Nephron progenitor cell (in vitro differentiated cells): ENCODE data around the gene AHCY.
"Not testable (repeated sequence)": the region's sequence is repeated elsewhere in the genome, so short reads cannot be mapped to it uniquely, and the experiment has no call there.

Source experiments
- DNase-seq: peaks from one replicate; pipeline ENCODE4 v3.0.0; 2021
- H3K27ac Mint-ChIP-seq: 2 replicates; pipeline ENCODE4 v1.8.0; 2021; ENCODE audit warnings: mild to moderate bottlenecking, moderate library complexity, mixed read lengths
- H3K27me3 Mint-ChIP-seq: 2 replicates; pipeline ENCODE4 v1.8.0; 2021; ENCODE audit warnings: mild to moderate bottlenecking, low read depth, mixed read lengths; ENCODE audit not compliant: poor library complexity
- H3K36me3 Mint-ChIP-seq: 2 replicates; pipeline ENCODE4 v1.8.0; 2021; ENCODE audit warnings: low read depth, mixed read lengths
- H3K4me1 Mint-ChIP-seq: 2 replicates; pipeline ENCODE4 v1.8.0; 2021; ENCODE audit warnings: mixed read lengths
- H3K4me3 Mint-ChIP-seq: 2 replicates; pipeline ENCODE4 v1.8.0; 2021; ENCODE audit warnings: mild to moderate bottlenecking, moderate library complexity, mixed read lengths
- H3K9me3 Mint-ChIP-seq: 2 replicates; pipeline ENCODE4 v1.8.0; 2021; ENCODE audit warnings: mild to moderate bottlenecking, moderate library complexity, mixed read lengths
- CTCF ChIP-seq: fragments of 200-600 bp; sonication (generic); IDR thresholded peaks from 2 replicates; pipeline ENCODE4 v1.5.0; 2021; ENCODE audit warnings: antibody characterized with exemption

The AHCY gene

DNA sequence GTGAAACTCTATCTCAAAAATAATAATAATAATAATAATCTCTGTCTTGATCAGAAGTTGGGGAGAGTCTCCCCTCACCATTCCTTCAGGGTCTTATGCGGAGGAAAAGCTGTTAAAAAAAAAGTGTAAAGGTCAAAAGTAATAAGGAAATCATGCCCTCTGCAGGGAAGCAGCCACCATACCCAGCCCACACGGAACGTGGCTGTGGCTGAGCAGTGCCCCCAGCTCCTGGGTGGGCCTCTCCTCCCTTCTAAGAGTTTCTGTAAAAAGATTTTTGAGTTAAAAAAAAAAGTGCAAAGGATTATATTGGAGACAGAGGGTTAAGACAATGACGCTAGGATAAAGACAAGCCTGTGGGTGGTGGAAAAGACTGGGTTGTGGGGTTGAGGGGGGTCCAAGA lies 30.6 kb upstream of the AHCY start:
- Mint-ChIP-seq H3K27ac (no peak overlapping the region), H3K36me3 (no peaks in the 10 kb centered on the region), H3K27me3 (no peaks in the 10 kb centered on the region), H3K4me3 (no peak overlapping the region), H3K4me1 (peaks cover 29% of the 10 kb centered on the region), H3K9me3 (no peaks in the 10 kb centered on the region)
- no peak for DNase-seq
- no peak for TF ChIP-seq CTCF

DNA sequence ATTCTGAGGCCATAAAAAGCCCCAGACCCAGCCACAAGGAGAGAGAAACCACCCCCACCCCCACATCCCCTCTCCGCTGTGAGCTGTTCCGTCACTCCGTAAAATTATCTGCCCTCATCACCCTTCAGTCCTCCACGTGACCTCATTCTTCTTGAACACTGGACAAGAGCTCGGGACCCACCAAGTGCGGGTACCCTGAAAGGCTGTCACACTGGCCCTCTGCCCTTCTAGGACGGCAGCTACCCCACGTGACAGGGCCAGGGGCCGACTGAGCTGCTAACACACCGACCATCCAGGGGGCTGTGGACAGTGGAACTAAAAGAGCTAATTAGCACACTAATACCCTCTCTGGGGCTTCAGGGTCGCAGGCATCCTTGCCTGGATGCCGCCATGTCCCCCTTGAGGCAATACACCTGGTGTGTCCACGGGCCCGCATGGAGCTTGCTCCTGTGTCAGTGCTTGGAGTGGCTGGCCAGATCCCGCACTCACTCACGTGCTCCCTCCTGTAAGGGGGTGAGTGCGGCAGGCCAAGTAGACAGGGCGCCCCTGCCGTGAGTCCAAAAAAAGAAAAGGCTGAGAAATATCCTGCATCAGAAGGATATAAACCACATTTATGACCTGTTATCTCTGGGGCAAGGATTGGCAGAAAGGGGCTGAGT lies 29.2 kb upstream of the AHCY start:
- Mint-ChIP-seq H3K9me3 (no peaks in the 10 kb centered on the region), H3K36me3 (no peaks in the 10 kb centered on the region), H3K27ac (no peak overlapping the region), H3K4me1 (peaks cover 19% of the 10 kb centered on the region), H3K4me3 (no peak overlapping the region), H3K27me3 (no peaks in the 10 kb centered on the region)
- TF ChIP-seq CTCF = no peak
- no peak for DNase-seq

GRCh38 chr20:34331838-34332237 lies 28.7 kb upstream of the AHCY start:
- no peak for TF ChIP-seq CTCF
- H3K4me1 Mint-ChIP-seq = peaks cover 17% of the 10 kb centered on the region
- H3K27me3 Mint-ChIP-seq = no peaks in the 10 kb centered on the region
- DNase-seq = no peak
- no peak overlapping the region for H3K4me3 Mint-ChIP-seq
- no peaks in the 10 kb centered on the region for H3K36me3 Mint-ChIP-seq
- H3K27ac Mint-ChIP-seq = no peak overlapping the region
- no peaks in the 10 kb centered on the region for H3K9me3 Mint-ChIP-seq

DNA sequence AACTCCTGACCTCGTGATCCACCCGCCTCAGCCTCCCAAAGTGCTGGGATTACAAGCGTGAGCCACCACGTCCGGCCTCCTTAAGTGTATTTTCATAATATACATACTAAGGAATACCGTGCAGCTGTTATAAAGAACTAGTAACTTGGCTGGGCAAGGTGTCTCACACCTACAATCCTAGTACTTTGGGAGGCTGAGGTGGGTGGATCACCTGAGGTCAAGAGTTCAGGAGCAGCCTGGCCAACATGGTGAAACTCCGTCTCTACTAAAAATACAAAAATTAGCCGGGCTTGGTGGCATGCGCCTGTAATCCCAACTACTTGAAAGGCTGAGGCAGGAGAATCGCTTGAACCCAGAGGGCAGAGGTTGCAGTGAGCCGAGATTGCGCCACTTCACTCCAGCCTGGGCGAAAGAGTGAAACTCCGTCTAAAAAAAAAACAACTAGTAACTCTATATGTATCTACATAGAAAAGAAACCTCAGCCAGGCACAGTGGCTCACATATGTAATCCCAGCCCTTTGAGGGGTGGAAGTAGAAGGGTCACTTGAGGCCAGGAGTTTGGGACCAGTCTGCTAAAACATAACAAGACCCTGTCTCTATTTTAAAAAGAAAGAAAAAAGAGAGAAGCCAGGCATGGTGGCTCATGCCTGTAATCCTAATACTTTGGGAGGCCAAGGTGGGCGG lies 27.8 kb upstream of the AHCY start:
- not testable (repeated sequence) for H3K27ac Mint-ChIP-seq

DNA sequence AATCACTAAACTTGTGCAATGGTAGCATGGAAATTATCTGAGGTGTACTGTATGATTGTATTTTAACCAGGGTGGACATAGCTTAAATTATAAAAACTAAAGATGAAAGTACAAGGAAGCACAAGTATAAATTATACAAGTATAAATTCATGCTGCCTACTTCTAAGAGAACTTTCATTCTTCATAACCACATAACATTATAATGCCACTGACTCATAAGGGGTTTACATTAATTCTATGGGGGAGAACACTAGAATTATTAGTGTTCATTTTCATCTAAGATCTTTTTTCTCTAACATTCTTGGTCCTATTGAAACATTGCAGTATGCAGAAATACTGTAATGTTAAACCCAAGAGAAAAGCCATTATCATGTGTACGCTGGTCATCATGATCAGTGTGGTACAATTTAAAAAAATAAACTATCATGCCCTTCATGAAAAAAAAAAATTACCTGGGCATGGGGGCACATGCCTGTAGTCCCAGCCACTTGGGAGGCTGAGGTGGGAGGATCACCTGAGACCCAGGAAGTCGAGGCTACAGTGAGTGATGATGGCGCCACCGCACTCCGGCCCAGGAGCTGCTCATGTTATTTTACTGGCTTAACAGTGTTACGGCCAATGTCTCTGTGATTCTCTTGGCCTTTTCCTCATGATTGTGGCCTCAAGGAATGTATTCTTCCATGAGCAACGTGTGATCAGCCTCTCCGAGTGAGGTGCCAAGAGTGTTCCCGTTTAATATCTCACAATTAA lies 25.9 kb upstream of the AHCY start:
- no peak overlapping the region for H3K4me3 Mint-ChIP-seq
- DNase-seq = no peak
- no peaks in the 10 kb centered on the region for H3K27me3 Mint-ChIP-seq
- peaks cover 30% of the 10 kb centered on the region for H3K4me1 Mint-ChIP-seq
- H3K27ac Mint-ChIP-seq = no peak overlapping the region
- H3K36me3 Mint-ChIP-seq = no peaks in the 10 kb centered on the region
- H3K9me3 Mint-ChIP-seq = no peaks in the 10 kb centered on the region
- TF ChIP-seq CTCF = no peak

More for the DNA sequence above, 27.8 kb upstream of the AHCY start:
- H3K9me3 Mint-ChIP-seq, DNase-seq, H3K27me3 Mint-ChIP-seq, H3K36me3 Mint-ChIP-seq, H3K4me3 Mint-ChIP-seq: not testable (repeated sequence)
- H3K4me1 Mint-ChIP-seq = peaks cover 14% of the 10 kb centered on the region

DNA sequence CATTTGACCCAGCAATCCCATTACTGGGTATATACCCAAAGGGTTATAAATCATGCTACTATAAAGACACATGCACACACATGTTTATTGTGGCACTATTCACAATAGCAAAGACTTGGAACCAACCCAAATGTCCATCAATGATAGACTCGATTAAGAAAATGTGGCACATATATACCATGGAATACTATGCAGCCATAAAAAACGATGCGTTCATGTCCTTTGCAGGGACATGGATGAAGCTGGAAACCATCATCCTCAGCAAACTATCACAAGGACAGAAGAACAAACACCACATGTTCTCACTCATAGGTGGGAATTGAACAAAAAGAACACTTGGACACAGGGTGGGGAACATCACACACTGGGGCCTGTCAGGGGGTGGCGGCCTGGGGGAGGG lies 25.1 kb upstream of the AHCY start:
- not testable (repeated sequence) for H3K36me3 Mint-ChIP-seq, H3K27me3 Mint-ChIP-seq, H3K4me3 Mint-ChIP-seq, H3K9me3 Mint-ChIP-seq, H3K27ac Mint-ChIP-seq, DNase-seq
- peaks cover 31% of the 10 kb centered on the region for H3K4me1 Mint-ChIP-seq
